ENCODE measurements around the gene KRTAP20-2.

DNA sequence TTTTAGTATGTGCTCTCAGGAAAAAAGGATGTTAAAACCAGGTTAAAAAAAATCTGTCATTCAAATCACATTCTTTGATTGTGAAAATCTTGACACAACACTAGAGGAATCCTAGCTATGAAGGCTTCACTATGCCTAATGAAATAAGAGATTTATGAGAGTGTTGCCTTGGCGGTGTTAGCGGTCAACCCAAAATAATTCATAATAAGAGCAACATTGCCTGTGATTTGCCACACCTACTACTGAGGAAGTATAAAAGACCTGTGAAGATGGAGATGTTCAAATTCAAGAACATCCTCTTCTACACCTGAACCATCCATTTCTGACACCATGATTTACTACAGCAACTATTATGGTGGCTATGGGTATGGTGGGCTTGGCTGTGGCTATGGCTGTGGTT, 18.9 kb upstream of the KRTAP20-2 start, which contains the start of gene KRTAP20-1:
- TF ChIP-seq TCF7L2 (IDR thresholded peaks at IDR 0.05; ENCODE audit: low read depth, low read length), result no peak
- TF ChIP-seq SIN3A (IDR thresholded peaks at IDR 0.05; ENCODE audit: borderline replicate concordance, insufficient read depth, low read depth, low read length), result no peak
- TF ChIP-seq CTCF (IDR thresholded peaks at IDR 0.05), result no peak
- TF ChIP-seq POLR2AphosphoS5 (IDR thresholded peaks at IDR 0.05; ENCODE audit: low read depth, low read length), result no peak
